Left ventricle myocardium inferior (tissue), 1 donor: Measurements from ENCODE around the gene NIPSNAP3A. TPM values are rescaled to one million over a fixed set of nuclear protein-coding genes. Genes with fewer than 3 reads are reported as not detected.

Source experiments
- DNase-seq: peaks from one replicate; pipeline ENCODE4 v3.0.0-alpha.2; 2020
- H3K27ac ChIP-seq: fragments of 200-600 bp; replicated peaks from 2 replicates; pipeline ENCODE4 v1.8.0; 2021
- H3K27me3 ChIP-seq: fragments of 200-600 bp; 2 replicates; pipeline ENCODE4 v1.8.0; 2021; ENCODE audit warnings: low read depth
- H3K36me3 ChIP-seq: fragments of 200-600 bp; 2 replicates; pipeline ENCODE4 v1.8.0; 2021
- H3K4me1 ChIP-seq: fragments of 200-600 bp; 2 replicates; pipeline ENCODE4 v1.8.0; 2021
- H3K4me3 ChIP-seq: fragments of 200-600 bp; 2 replicates; pipeline ENCODE4 v1.8.0; 2021; ENCODE audit warnings: mild to moderate bottlenecking, moderate library complexity
- H3K9me3 ChIP-seq: fragments of 200-600 bp; replicated peaks from 2 replicates; pipeline ENCODE4 v1.8.0; 2021
- CTCF ChIP-seq: fragments of 200-600 bp; IDR thresholded peaks from 2 replicates; pipeline ENCODE4 v1.8.0; 2021; ENCODE audit warnings: antibody characterized with exemption, mild to moderate bottlenecking, borderline replicate concordance
- intact Hi-C: fragments of 100-400 bp; cut with micrococcal nuclease; formaldehyde crosslinking; loops from one replicate; pipeline ENCODE4 v1.11.0; 2022
- total RNA-seq: library from RNA; stranded (reverse); fragmentation: NEBNext Ultra II Directional; extraction: Animal tissue kit (Norgen Biotek cat#: 25700); gene quantifications from one replicate; pipeline ENCODE4 v1.2.1, GENCODE V29; 2021
- donor health status: DM: no; HTN: yes; CAD: no; lungs with severe emphysema.

NIPSNAP3A gene
- total RNA-seq, 1 donor from 2014 or later: 25.3 TPM

GRCh38 chr9:104779334-104779733, 31.9 kb downstream of the NIPSNAP3A start:
- no peak overlapping the region for H3K4me3 ChIP-seq
- H3K4me1 ChIP-seq: peaks cover 65% of the 10 kb centered on the region
- H3K27me3 ChIP-seq: no peaks in the 10 kb centered on the region
- H3K9me3 ChIP-seq: no peaks in the 10 kb centered on the region
- no peak for DNase-seq
- intact Hi-C loops: no loop called here
- no peak overlapping the region for H3K27ac ChIP-seq
- H3K36me3 ChIP-seq: peaks cover 20% of the 10 kb centered on the region
- no peak for TF ChIP-seq CTCF

- peak overlapping the region; percentile 48 for H3K27ac ChIP-seq
- peaks cover 71% of the 10 kb centered on the region for H3K4me1 ChIP-seq
- no peak for TF ChIP-seq CTCF
Measured at GRCh38 chr9:104779946-104780535, 32.6 kb downstream of the NIPSNAP3A start.

GRCh38 chr9:104780796-104781395, 33.4 kb downstream of the NIPSNAP3A start:
- TF ChIP-seq CTCF: peak; percentile 43
- intact Hi-C loops: no loop called here
- peaks cover 35% of the 10 kb centered on the region for H3K36me3 ChIP-seq
- no peak for DNase-seq
- peak overlapping the region; percentile 48 for H3K27ac ChIP-seq
- H3K9me3 ChIP-seq: no peaks in the 10 kb centered on the region
- H3K4me1 ChIP-seq: peaks cover 70% of the 10 kb centered on the region
- H3K4me3 ChIP-seq: no peak overlapping the region
- H3K27me3 ChIP-seq: no peaks in the 10 kb centered on the region

More at GRCh38 chr9:104779946-104780535, 32.6 kb downstream of the NIPSNAP3A start:
- Histone ChIP-seq H3K27me3 (no peaks in the 10 kb centered on the region), H3K36me3 (peaks cover 27% of the 10 kb centered on the region), H3K4me3 (no peak overlapping the region), H3K9me3 (no peaks in the 10 kb centered on the region)
- intact Hi-C loops: no loop called here
- no peak for DNase-seq

- no peaks in the 10 kb centered on the region for H3K9me3 ChIP-seq
- peaks cover 62% of the 10 kb centered on the region for H3K36me3 ChIP-seq
- no peak for DNase-seq
- H3K27ac ChIP-seq: no peak overlapping the region
- TF ChIP-seq CTCF: no peak
- intact Hi-C loops: no loop called here
- H3K4me1 ChIP-seq: peaks cover 43% of the 10 kb centered on the region
- no peak overlapping the region for H3K4me3 ChIP-seq
- no peaks in the 10 kb centered on the region for H3K27me3 ChIP-seq
Measured at GRCh38 chr9:104783588-104783987, 36.1 kb downstream of the NIPSNAP3A start.

GRCh38 chr9:104784098-104784497, 36.6 kb downstream of the NIPSNAP3A start:
- peaks cover 40% of the 10 kb centered on the region for H3K4me1 ChIP-seq
- H3K27me3 ChIP-seq: no peaks in the 10 kb centered on the region
- H3K36me3 ChIP-seq: peaks cover 67% of the 10 kb centered on the region
- H3K9me3 ChIP-seq: no peaks in the 10 kb centered on the region
- no peak overlapping the region for H3K4me3 ChIP-seq
- DNase-seq: no peak
- TF ChIP-seq CTCF: no peak
- H3K27ac ChIP-seq: no peak overlapping the region
- intact Hi-C loops: no loop called here
